HepG2 (cell line): ENCODE measurements around the gene TMEM141. TPM values are rescaled to one million over a fixed set of nuclear protein-coding genes. Genes with fewer than 3 reads are reported as not detected.

ENCODE experiments used
- ATAC-seq: fragments of 200-7000 bp; cut with Tn5 transposase; 3 replicates; pipeline ENCODE4 v1.9.1; 2020; ENCODE audit warnings: mild to moderate bottlenecking, moderate library complexity
- BruUV-seq: library from RNA; stranded (reverse); fragments of 400-500 nt; replicated peaks from 2 replicates; lab custom pipeline; 2021; lab: Mats Ljungman, UMichigan
- CTCF ChIA-PET: fragments of 300-600 bp; formaldehyde crosslinking; extraction: SDS; loops from one replicate; lab custom pipeline; 2021; ENCODE audit warnings: low total read pairs, inconsistent platforms, low intra/inter-chr PET ratio; lab: Yijun Ruan, JAX
- POLR2A ChIA-PET: fragments of 350-600 bp; sonication (Branson Sonifier 250); formaldehyde crosslinking; loops from one replicate; lab custom pipeline; 2020; ENCODE audit warnings: antibody characterized with exemption, inconsistent platforms; lab: Yijun Ruan, JAX
- DNase-seq: peaks from one replicate; pipeline ENCODE4 v3.0.0-alpha.2; 2015; ENCODE audit warnings: low spot score
- FAIRE-seq: peaks from 3 replicates; lab custom pipeline; 2011; peaks lifted over from hg19 to GRCh38; lab: Jason Lieb, UNC
- H2AFZ ChIP-seq: one replicate; pipeline ENCODE4 v1.6.1; 2011; ENCODE audit warnings: low read length, inconsistent platforms
- H3K27ac ChIP-seq: fragments of 300-600 bp; 3 replicates; pipeline ENCODE4 v1.8.0; 2011; ENCODE audit warnings: mixed run types, mild to moderate bottlenecking, mixed read lengths, low read length, inconsistent platforms; ENCODE audit not compliant: insufficient read depth; ENCODE audit errors: extremely low read length
- H3K27me3 ChIP-seq, 2 experiments: fragments of 200-600 bp in 1 of 2; 2 replicates in 1 of 2; 3 replicates in 1 of 2; pipeline versions ENCODE4 v1.6.0 to v1.8.0; 2011; ENCODE audit warnings: low read length in 2 of 2, mild to moderate bottlenecking in 2 of 2, moderate library complexity in 2 of 2, inconsistent platforms in 1 of 2; ENCODE audit not compliant: insufficient read depth in 2 of 2, control insufficient read depth in 1 of 2
- H3K36me3 ChIP-seq, 2 experiments: fragments of 200-600 bp in 1 of 2; replicated peaks in 1 of 2; 2 replicates in 1 of 2; 3 replicates in 1 of 2; pipeline versions ENCODE4 v1.5.1 to v1.8.0; 2011; ENCODE audit warnings: low read length in 2 of 2, inconsistent platforms in 1 of 2; ENCODE audit not compliant: insufficient read depth in 2 of 2, control insufficient read depth in 1 of 2
- H3K4me1 ChIP-seq: 2 replicates; pipeline ENCODE4 v1.5.1; 2012; ENCODE audit warnings: low read length, inconsistent platforms; ENCODE audit not compliant: insufficient read depth
- H3K4me2 ChIP-seq: 2 replicates; pipeline ENCODE4 v1.6.0; 2011; ENCODE audit warnings: low read depth, low read length, inconsistent platforms
- H3K4me3 ChIP-seq, 3 experiments: fragments of 200-600 bp in 1 of 3; sonication (generic), shearing (Covaris generic) in 1 of 3; replicated peaks in 1 of 3; 2 replicates each; pipeline ENCODE4 v1.5.1; 2011 to 2016; ENCODE audit warnings: low read length in 3 of 3, inconsistent platforms in 2 of 3, low read depth in 2 of 3, mild to moderate bottlenecking in 2 of 3, control low read depth in 1 of 3, mixed read lengths in 1 of 3; ENCODE audit not compliant: insufficient read depth in 1 of 3
- H3K79me2 ChIP-seq: one replicate; pipeline ENCODE4 v1.6.1; 2011; ENCODE audit warnings: low read length, inconsistent platforms; ENCODE audit not compliant: insufficient read depth
- H3K9ac ChIP-seq: 2 replicates; pipeline ENCODE4 v1.6.0; 2011; ENCODE audit warnings: mild to moderate bottlenecking, low read depth, low read length, inconsistent platforms; ENCODE audit not compliant: insufficient read depth
- H3K9me3 ChIP-seq: 2 replicates; pipeline ENCODE4 v1.5.1; 2012; ENCODE audit warnings: mild to moderate bottlenecking, low read length
- H4K20me1 ChIP-seq: 2 replicates; pipeline ENCODE4 v1.6.0; 2011; ENCODE audit warnings: inconsistent platforms, mild to moderate bottlenecking, low read length, moderate library complexity; ENCODE audit not compliant: insufficient read depth
- AGO2 ChIP-seq: fragments of 200-400 bp; formaldehyde crosslinking; optimal IDR thresholded peaks from 2 replicates; pipeline ENCODE3; 2017; ENCODE audit warnings: mild to moderate bottlenecking, low read depth, low read length, moderate library complexity
- ATF1 ChIP-seq: IDR thresholded peaks from 2 replicates; pipeline ENCODE4 v1.6.1; 2016; ENCODE audit warnings: mild to moderate bottlenecking, control low read depth
- FIP1L1 ChIP-seq: fragments of 200-400 bp; formaldehyde crosslinking; IDR thresholded peaks from 2 replicates; pipeline ENCODE4 v1.6.1; 2018; ENCODE audit warnings: low read depth, mild to moderate bottlenecking, low read length, moderate library complexity, borderline replicate concordance; ENCODE audit not compliant: insufficient read depth
- GABPA ChIP-seq, 2 experiments: IDR thresholded peaks; 2 replicates each; pipeline ENCODE4 v1.6.1; 2011 to 2016; ENCODE audit warnings: low read depth in 2 of 2, low read length in 1 of 2, missing biosample characterization in 1 of 2, missing genetic modification characterization in 1 of 2
- LCORL ChIP-seq, 2 experiments: fragments of 450-650 bp in 1 of 2; sonication (generic) in 1 of 2; formaldehyde crosslinking in 1 of 2; IDR thresholded peaks; 2 replicates each; pipeline versions ENCODE4 v1.5.0 to v1.6.1; 2017 to 2020; ENCODE audit warnings: antibody characterized with exemption in 1 of 2, missing genetic modification reagents in 1 of 2
- NR2F6 ChIP-seq, 2 experiments: IDR thresholded peaks; 2 replicates each; pipeline ENCODE4 v1.6.1; 2016; ENCODE audit warnings: antibody characterized with exemption in 1 of 2, mild to moderate bottlenecking in 1 of 2
- POLR2AphosphoS5 ChIP-seq: IDR thresholded peaks from 2 replicates; pipeline ENCODE4 v1.6.1; 2012; ENCODE audit warnings: low read depth, low read length
- POLR2G ChIP-seq: fragments of 200-400 bp; formaldehyde crosslinking; IDR thresholded peaks from 2 replicates; pipeline ENCODE4 v1.6.1; 2018; ENCODE audit warnings: mild to moderate bottlenecking, low read depth, low read length, moderate library complexity
- PPARG ChIP-seq: conservative IDR thresholded peaks from 2 replicates; pipeline ENCODE4 v1.6.1; 2016; ENCODE audit warnings: missing biosample characterization, missing genetic modification reagents
- RBM22 ChIP-seq: fragments of 200-400 bp; formaldehyde crosslinking; optimal IDR thresholded peaks from 2 replicates; pipeline ENCODE3; 2017; ENCODE audit warnings: mild to moderate bottlenecking, low read length, moderate library complexity
- RFX1 ChIP-seq: fragments of 450-650 bp; IDR thresholded peaks from 2 replicates; pipeline ENCODE4 v1.6.1; 2017
- ZNF225 ChIP-seq: sonication (generic); formaldehyde crosslinking; IDR thresholded peaks from 2 replicates; pipeline ENCODE4 v1.4.0; 2020; ENCODE audit warnings: mild to moderate bottlenecking, missing genetic modification reagents
- ZNF292 ChIP-seq: sonication (generic); formaldehyde crosslinking; IDR thresholded peaks from 2 replicates; pipeline ENCODE4 v1.8.1; 2022; ENCODE audit warnings: mild to moderate bottlenecking, low read depth, missing genetic modification reagents, borderline replicate concordance
- ZNF547 ChIP-seq: sonication (generic); formaldehyde crosslinking; IDR thresholded peaks from 2 replicates; pipeline ENCODE4 v1.5.1; 2020; ENCODE audit warnings: mild to moderate bottlenecking, missing genetic modification reagents
- WGBS: methylation state at CpG from one replicate; pipeline ENCODE4 v1.1.6; 2017; ENCODE audit warnings: low lambda C conversion rate; 5-methylcytosine and 5-hydroxymethylcytosine counted together
- in situ Hi-C: cut with HindIII; loops from 2 replicates; pipeline ENCODE4 v1.10.0; 2017; ENCODE audit warnings: low pct_unique_long_range_greater_than_20kb; ENCODE audit not compliant: extremely low pct_ligation_motif_present
- intact Hi-C: fragments of 100-400 bp; cut with micrococcal nuclease; formaldehyde crosslinking; loops from one replicate; pipeline ENCODE4 v1.10.0; 2022; ENCODE audit not compliant: unreplicated experiment
- polyA plus RNA-seq, 8 experiments: library from polyadenylated mRNA; depleted of rRNA in 3 of 8; stranded (reverse) in 7 of 8; unstranded in 1 of 8; fragments of >200 nt; fragmentation: Illumina TruSeq in 4 of 8; extraction: Trizol in 4 of 8; gene quantifications; 2 replicates each; pipeline versions ENCODE4 v1.2.1 to v1.2.3, GENCODE V29; 2011 to 2016; ENCODE audit warnings: low read depth in 4 of 8, missing spikeins in 1 of 8, mixed read lengths in 1 of 8; ENCODE audit not compliant: insufficient read depth in 1 of 8
- total RNA-seq, 5 experiments: library from RNA; depleted of rRNA; stranded (reverse); fragments of >200 nt; fragmentation: Illumina TruSeq; extraction: Trizol; gene quantifications; 2 replicates each; pipeline ENCODE4 v1.2.3, GENCODE V29; 2016; ENCODE audit warnings: low read depth in 1 of 5

The TMEM141 gene
- total and polyA plus RNA-seq, 2 of the 13 experiments (the other 11 are each of a cell fraction or from before 2014, with no cell fraction given), result 81.0 to 202 TPM

- TF ChIP-seq ZNF292 (CRISPR knock-in tag) (no peak), AGO2 (peak; percentile 21), ATF1 (CRISPR knock-in tag) (no peak), RFX1 (no peak), FIP1L1 (no peak), ZNF547 (CRISPR knock-in tag) (no peak), GABPA (IDR thresholded peaks at IDR 0.05; ENCODE audit: low read depth, low read length) (no peak), GABPA (CRISPR knock-in tag; IDR thresholded peaks at IDR 0.05; ENCODE audit: low read depth) (no peak), LCORL (IDR thresholded peaks at IDR 0.05) (no peak), LCORL (CRISPR knock-in tag; IDR thresholded peaks at IDR 0.05) (no peak)
- TF ChIP-seq, all 625 proteins: peak for 3
Measured at GRCh38 chr9:136814725-136815421, 23.7 kb downstream of the TMEM141 start (continued).

- Histone ChIP-seq H3K4me3 (no peak overlapping the region), H3K9ac (no peak overlapping the region), H3K27ac (no peak overlapping the region), H3K9me3 (no peaks in the 10 kb centered on the region), H2AFZ (no peak overlapping the region), H3K4me2 (no peak overlapping the region), H3K79me2 (peaks cover 46% of the 10 kb centered on the region), H3K36me3 (peaks cover 2 to 28% of the 10 kb centered on the region in 2 experiments; a peak in 4 of 5 replicates), H3K27me3 (no peaks in the 10 kb centered on the region), H3K4me1 (peaks cover 35% of the 10 kb centered on the region), H4K20me1 (no peaks in the 10 kb centered on the region; the same call in 1 of the 2 replicates)
- TF ChIP-seq RBM22 (peak; percentile 68), POLR2AphosphoS5 (0 out of 2 replicates have a peak, but pooled peaks have one; percentile 23), POLR2G (peak; percentile 9; the same call in 1 of the 2 replicates), PPARG (CRISPR knock-in tag) (no peak), NR2F6 (IDR thresholded peaks at IDR 0.05) (no peak), NR2F6 (CRISPR knock-in tag; IDR thresholded peaks at IDR 0.05) (no peak), ZNF225 (no peak)
- POLR2A ChIA-PET, result interaction anchor here (1.0 kb wide), 1 partner anchor 15 kb away, joined by 4 read pairs; no protein-coding TSS in a partner anchor
- CTCF ChIA-PET, result no interaction called here
- in situ Hi-C loops (no loop called here), intact Hi-C loops (no loop called here)
- no peak for DNase-seq
- no peak for FAIRE-seq
- BruUV-seq, result no TSS peak
- peak; percentile 26; the same call in 1 of the 3 replicates for ATAC-seq
- WGBS, result 43% methylated on average over 1 of the region's 1 CpG
Measured at GRCh38 chr9:136815422-136815782, 24.3 kb downstream of the TMEM141 start.
